ENCODE data around the gene PATL1.
"Not testable (repeated sequence)": the region's sequence is repeated elsewhere in the genome, so short reads cannot be mapped to it uniquely, and the experiment has no call there.

PATL1 gene

GRCh38 chr11:59671471-59671870 is 2.6 kb upstream of the PATL1 start:
- DNase-seq: no peak

- no peak for DNase-seq
These were observed 773 bp upstream of the PATL1 start for GRCh38 chr11:59669611-59670009.

- DNase-seq: no peak
These were observed 468 bp downstream of the PATL1 start for GRCh38 chr11:59668188-59668949.

GRCh38 chr11:59667812-59668187 is 1.0 kb downstream of the PATL1 start:
- no peak for DNase-seq

DNA sequence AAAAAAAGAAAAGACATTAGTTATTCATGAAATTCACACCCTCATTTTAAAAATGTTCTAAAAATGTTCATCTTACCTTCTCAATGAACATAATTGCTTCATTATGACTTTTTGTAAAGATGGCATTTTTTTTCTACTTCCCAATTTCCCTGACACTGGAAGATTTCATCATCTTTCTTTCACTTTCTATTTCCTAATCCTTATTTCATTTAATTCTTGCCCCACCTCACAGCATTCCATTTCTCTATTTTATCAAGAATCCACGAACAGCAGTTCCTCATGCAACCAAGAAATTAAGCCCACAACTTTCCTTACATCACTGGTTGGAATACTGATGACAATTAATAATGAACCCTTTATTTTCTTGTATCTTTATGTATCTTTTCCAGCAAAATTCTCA is 1.9 kb downstream of the PATL1 start:
- DNase-seq: no peak

DNA sequence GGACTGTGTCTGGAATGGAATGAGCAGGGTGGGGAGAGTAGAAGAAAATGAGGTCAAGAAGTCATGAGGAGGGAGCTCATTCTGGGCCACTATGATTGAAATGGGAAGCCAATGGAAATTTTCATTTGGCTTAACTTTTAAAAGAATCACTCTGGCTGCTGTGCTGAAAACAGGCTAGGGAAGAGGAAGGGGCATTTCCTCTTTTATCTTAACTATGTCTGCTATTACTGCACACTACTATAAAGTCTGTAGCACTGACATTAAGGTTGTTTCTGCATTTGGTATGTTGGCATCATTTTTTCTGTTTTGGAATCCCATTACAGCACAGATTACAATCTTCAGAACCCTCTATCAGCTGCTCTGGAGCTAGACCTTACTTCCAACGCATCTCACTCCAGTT is 8.2 kb downstream of the PATL1 start:
- no peak for DNase-seq

- DNase-seq: no peak
These were observed 8.9 kb downstream of the PATL1 start for GRCh38 chr11:59659981-59660380.

DNA sequence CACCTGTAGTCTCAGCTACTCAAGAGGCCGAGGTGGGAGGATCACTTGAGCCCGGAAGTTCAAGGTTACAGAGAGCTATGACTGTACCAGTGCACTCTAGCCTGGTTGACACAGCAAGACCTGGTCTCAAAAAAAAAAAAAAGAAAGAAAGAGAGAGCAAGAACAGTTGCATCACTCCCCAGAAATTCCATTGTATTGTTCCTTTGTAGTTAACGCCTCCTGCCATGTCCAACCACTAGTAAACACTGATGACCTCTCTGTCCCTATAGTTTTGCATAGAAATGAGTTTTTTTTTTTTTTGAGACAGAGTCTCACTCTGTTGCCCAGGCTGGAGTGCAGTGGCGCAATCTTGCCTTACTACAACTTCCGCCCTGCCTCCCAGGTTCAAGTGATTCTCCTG is 10.8 kb downstream of the PATL1 start:
- no peak for DNase-seq

DNA sequence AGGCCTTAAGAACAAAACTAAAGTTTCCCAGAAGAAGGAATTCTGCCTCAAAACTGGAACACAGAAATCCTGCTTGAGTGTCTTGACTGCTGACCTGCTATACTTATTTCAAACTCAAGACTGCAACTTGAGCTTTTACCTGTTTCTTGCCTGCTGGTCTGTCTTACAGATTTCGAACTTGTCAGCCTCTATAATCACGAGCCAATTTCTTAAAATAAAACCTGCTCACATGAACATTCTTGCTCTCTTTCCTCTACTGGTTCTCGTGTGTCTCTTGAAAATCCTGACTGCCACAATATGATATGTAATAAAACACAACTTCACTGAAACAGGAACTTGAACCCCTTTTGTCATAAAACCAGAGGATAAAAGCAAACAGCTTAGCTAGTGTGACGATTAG is 13.9 kb downstream of the PATL1 start:
- no peak for DNase-seq

DNA sequence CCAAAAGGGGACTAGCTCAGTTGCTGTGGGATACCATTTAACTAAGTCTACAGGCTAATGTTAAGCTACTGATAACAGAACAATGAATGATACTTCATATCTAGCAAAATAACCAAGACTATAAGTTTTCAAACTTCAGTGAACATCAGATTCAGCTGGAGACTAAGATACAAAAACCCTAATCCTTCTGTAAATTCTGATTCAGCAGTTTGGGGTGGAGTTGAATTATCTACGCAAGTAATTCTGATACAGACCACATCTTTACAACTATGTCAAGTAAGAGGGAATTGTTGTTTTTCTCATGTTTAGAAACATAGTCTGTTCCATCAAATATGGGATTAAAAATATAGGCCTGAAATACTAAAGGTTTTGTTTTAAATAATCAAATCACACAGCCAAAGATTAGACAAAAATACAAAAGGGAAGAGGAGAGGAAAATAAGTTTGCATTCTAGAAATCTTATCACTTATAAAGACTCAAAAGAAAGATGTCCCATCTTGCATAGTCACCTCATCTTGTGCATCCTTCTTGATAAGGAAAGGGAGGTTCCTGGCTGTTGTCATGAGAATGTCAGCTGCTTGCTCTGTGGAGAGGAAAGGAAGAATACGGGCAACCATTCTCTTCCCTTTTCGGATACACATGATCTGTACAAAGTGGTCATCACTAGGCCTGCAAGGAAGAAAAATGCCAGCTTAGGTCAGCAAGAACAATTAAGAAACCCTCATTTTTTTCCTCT is 21.4 kb downstream of the PATL1 start:
- no peak for DNase-seq

DNA sequence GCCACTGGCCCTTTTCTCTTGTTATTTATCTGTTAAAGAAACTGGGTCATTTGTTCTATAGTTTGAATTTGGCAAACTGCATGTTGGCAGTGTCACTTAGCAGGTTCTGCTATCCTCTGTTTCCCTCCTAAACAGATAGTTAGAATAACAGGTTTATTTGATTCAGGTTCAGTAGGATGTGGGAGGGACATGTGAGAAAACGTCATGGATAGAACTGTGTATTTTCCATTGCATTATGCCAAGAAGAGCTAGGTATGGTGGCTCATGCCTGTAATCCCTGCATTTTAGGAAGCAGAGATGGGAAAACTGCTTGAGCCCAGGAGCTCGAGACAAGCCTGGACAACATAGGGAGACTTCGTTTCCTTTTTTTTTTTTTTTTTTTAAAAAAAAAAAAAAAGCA is 24.3 kb downstream of the PATL1 start:
- no peak for DNase-seq

GRCh38 chr11:59643390-59643789 is 25.4 kb downstream of the PATL1 start:
- DNase-seq: no peak

DNA sequence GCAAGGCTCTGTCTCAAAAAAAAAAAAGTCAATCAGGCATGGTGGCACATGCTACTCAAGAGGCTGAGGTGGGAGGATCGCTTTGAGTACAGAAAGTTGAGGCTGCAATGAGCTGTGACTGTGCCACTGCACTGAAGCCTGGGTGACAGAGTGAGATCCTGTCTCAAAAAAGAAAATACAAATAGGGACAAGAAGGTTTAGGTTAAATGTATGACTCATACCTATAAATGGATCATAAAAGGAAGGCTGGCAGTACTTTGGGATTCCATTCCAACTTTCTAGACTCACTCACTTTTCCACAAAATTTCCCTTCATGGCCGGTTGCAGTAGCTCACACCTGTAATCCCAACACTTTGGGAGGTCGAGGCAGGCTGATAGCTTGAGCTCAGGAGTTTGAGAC is 27.7 kb downstream of the PATL1 start:
- no peak for DNase-seq

- no peak for DNase-seq
These were observed 38.3 kb downstream of the PATL1 start for GRCh38 chr11:59630493-59630892.

GRCh38 chr11:59629996-59630395 is 38.8 kb downstream of the PATL1 start:
- no peak for DNase-seq

GRCh38 chr11:59626969-59627368 is 41.9 kb downstream of the PATL1 start:
- DNase-seq: not testable (repeated sequence)

DNA sequence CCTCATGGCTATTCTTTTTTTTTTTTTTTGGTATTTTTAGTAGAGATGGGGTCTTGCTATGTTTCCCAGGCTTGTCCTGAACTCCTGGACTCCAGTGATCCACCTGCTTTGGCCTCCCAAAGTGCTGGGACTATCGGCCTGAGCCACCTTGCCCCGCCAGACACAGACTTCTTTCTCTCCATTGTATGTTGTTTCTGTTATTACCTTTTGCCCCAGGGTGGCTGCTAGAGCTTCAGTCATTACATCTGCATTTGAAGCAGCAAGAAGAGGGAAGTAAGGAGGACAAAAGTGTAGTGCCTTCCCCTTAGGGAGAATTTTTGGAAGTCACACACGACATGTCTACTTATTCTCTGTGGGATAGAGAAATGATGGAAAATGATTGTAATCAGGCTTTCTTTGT is 43.1 kb downstream of the PATL1 start:
- no peak for DNase-seq

GRCh38 chr11:59617876-59618275 is 51.0 kb downstream of the PATL1 start:
- DNase-seq: no peak

DNA sequence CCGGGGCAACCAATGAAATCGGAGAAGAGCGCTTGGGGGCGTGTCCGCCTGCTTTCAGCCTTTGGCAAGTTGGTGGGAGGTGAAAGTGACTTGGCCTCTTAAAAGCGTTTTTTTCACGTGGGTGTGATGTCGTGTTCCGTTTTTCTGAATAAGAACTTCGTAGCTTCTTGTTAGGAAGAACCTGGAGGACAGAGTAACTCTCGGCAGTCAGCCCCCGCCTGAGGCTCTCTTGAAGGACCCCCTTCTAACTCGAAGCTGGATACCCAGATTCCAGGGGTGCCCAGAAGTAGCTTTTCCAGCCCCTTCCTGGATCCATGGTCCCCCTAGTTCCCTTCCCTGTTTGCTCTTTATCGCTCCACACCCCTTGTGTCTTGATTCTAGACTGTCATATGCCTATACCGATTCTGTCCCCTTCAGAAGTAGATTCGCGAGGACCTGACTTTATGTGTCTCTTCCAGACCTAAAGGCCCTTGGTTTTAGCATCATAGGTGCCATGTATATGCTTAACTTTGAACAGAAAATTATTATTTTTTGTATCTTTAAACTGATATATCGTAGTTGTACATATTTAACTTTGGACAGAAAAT is 52.3 kb downstream of the PATL1 start:
- no peak for DNase-seq

DNA sequence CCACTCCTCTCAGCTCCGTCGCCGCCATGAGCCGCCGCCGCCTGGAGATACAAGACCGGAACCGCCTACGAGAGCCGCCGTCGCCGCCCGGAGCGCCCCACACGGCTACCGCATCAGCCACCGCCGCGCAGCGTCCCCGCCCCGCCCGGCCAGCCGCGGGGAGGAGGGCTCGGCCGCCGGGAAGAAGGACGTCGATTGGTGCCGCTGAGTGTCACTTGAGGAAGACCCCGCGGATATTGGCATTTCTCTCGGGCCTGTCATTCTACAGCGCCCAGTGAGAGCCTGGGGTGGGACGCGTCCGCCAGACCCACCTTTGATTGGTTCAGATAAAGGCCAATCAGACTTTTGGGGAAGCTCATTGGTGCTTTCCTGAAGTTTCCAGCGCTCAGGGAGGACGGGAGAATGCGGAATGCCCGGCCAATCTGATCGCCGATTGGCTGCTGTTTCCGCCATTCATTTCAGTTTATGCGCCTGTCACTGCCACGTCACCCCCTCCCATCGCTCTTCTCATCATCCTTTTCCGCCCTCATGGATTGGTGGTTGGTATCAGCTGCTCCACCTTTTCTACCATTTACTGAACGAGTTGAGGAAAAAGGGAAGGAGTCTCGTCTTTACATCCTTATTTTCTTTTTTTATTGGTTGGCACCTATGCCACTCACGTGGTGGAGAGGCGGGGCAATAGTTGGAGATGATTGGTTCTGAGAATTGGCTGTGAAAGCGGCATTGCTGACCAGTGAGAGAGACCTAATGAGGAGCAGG is 53.0 kb downstream of the PATL1 start, which contains the start of gene OSBP:
Gene OSBP (minus strand): TSS at position 138 of the 759 bp plus-strand sequence. CDS start 110 bp downstream, at position 28.
- peak; percentile 100 for DNase-seq

DNA sequence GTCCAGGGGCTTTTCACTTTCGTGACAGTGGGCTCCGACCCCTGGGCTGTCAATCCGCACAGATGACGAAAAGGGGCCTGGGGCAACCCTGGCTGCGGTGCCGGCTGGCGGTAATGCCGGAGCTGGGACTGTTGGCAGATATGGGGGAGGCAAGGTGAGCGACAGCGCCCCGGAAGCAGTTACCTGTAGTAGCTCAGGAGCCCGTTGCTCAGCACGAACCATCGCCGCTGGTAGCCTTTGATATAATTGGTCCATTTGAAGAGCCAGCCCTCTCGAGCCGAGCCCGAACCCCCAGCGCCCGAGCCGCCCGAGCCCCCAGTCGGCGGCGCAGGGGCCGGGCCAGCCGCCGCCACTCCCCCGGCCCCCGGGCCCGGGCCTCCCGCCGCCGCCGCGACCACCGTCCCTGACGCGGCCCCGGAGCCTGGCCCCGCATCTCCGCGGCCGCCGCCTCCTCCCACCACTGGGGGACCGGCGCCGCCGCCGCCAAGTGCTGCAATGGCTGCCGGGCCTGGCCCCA is 53.7 kb downstream of the PATL1 start:
- DNase-seq: no peak

- DNase-seq: no peak
These were observed 54.3 kb downstream of the PATL1 start for GRCh38 chr11:59614277-59615119.
